Epidermal melanocyte (primary cell): Measurements from ENCODE around the gene SRGAP1.
"Not testable (repeated sequence)": the region's sequence is repeated elsewhere in the genome, so short reads cannot be mapped to it uniquely, and the experiment has no call there.

ENCODE experiments used
- DNase-seq: peaks from one replicate; pipeline ENCODE4 v3.0.0; 2011; ENCODE audit warnings: low spot score; ENCODE audit not compliant: insufficient read length

The SRGAP1 gene

DNA sequence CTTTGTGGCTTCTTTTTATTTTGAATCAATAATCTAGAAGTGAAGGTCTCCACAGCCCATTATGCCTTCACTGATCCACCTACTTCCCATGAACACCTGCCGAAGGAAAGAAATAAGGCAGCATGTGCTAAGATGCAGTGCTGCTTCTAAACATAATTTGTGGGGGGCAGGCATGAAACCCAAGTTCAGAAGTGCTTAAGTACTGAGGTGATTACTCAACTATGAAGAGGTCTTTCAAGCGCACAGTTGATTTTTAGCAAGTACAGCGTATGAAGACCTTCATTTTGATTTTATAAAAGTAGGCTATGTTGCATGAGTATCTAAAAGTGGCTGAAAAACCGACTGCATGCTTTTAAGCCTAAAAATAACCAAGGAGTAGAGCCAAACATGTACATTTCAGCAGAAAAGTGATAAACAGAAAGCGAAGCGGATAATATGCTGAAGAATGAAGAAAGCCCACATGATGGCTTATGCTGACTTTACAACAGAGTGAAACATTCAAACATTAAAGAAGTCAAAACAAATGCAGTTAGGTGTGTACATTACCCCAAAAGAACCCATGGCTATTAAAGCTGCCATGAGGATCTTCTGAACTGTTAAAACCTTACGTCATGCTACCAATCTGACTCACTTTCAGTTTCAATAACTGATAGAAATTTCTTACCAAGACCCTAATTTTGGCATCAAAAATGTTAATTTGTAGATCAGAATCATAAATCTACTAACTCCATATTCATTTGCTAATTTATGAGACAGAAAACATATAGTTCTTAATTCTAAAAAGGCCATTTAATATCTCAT, 348.3 kb downstream of the SRGAP1 start:
- DNase-seq, result no peak

DNA sequence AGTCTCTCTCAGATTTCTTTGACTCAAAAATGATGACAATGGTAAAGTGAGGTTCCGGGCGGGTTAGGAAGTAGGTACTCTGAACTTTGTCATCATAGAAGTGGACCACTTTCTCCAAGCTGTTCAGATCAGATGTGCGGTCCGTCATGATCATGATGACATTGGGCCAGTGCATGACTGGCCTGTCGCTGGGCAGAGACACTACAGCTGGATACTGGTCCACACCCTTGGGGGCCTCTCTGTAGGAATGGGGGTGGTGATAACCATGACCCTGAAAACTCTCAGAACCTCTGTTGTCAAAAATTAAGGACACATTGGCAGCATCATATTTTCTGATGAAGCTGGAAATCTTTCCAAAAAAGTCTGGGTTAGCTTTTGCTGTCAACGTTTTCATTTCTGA, 349.4 kb downstream of the SRGAP1 start:
- DNase-seq, result no peak

DNA sequence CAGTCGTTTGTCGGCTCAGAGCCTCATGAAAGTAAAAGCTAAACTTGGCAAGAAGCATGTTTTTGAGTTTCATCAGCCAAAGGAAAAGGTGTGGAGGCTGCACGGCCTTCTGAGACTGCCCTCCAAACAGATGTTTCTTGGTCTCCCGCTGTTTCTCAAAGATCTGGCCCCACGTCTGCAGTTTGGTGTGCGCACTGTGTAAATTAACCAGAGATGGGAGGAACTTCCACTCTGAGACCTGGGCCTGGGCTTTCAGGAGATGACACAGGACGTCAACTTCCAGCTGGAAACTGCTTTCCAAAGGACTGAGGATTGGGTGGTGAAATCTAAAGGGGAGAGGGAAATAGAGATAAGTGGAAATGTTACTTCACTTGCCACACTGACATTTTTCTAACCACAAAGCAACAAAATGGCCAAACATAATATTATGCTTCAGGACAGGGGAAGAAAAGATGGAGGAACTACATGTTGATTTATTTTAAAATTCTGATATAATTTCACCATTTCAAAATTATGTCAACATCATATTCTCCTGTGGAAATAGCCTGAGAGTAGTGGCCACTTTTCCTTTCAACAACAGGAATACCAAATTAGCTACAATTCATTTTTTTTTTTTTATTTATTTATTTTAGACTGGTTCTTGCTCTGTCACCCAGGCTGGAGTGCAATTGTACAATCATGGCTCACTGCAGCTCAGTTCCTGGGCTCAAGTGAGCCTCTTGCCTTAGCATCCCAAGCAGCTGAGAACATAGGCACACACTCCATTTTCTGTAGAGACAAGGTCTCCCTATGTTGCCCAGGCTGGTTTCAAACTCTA, 350.0 kb downstream of the SRGAP1 start:
- no peak for DNase-seq

DNA sequence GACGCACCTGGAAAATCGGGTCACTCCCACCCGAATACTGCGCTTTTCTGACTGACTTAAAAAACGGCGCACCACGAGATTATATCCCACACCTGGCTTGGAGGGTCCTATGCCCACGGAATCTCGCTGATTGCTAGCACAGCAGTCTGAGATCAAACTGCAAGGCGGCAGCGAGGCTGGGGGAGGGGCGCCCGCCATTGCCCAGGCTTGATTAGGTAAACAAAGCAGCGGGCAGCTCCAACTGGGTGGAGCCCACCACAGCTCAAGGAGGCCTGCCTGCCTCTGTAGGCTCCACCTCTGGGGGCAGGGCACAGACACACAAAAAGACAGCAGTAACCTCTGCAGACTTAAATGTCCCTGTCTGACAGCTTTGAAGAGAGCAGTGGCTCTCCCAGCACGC, 351.3 kb downstream of the SRGAP1 start:
- not testable (repeated sequence) for DNase-seq

DNA sequence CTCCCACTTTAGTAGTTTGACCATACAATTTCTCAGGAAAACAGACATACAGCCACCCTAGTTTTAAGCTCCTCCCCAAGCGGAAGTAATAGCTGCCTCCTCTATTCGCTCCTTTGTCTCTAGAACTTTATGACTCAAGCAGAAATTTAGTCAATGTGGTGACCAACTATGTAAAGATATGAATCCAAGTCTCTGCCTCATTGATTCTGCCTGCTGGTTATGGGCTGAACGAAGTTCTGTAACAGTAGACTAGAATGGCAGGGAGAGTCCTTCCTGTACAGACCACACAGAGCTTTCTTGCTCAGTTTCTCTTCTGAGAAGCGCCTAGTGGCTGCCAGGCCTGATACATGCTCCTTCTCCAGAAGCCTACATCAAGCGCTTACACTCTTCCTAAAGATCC, 358.5 kb downstream of the SRGAP1 start:
- no peak for DNase-seq

DNA sequence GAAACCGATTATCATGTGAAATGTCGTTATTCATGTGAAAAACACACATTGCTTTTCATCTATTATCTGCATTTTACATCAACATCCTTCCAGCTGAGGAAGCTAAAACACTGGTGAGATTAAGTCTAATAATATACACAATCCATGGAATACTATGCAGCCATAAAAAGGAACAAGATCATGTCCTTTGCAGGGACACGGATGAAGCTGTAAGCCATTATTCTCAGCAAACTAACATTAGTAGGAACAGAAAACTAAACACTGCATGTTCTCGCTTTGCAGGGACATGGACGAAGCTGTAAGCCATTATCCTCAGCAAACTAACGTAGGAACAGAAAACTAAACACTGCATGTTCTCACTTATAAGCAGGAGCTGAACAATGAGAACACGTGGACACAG, 359.3 kb downstream of the SRGAP1 start:
- DNase-seq, result no peak

DNA sequence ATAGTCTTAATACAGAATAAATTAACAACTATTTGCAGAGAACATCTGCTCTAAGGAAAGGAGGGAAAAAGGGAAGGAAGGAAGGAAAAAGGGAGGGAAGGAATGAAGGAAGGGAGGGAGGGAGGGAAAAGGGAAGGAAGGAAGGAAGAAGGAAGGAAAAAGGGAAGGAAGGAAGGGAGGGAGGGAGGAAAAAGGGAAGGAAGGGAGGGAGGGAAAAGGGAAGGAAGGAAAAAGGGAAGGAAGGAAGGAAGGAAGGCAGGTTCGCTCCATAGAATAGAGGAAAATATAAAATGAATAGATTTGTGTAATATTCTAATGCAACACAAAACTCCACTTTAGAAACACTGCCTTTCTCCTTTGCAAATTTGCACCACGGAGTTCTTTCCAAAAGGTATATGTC, 361.0 kb downstream of the SRGAP1 start:
- no peak for DNase-seq

DNA sequence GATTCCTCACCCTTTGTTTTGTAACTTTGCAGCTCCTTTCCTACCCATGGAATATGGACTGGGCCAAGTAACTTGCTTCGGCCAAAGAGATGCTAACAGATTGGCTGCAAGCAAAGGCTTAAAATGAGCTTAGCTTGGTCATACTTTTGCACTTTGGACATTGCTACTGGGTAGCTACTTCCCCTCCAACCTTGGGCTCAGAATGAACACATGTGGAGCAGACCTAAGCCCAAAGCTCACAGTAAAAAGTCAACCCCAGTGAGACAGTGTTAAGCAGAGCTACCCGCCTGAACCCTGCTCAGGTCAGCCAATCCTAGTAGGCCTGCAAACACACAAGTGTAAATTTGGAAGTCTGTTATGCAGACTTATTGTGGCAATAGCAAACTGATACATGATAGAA, 363.0 kb downstream of the SRGAP1 start:
- DNase-seq, result no peak
